BE2C (cell line): Measurements from ENCODE around the gene FOXN3.

Experiments
- DNase-seq: peaks from one replicate; pipeline ENCODE4 v3.0.0-alpha.2; 2020
- H3K27me3 ChIP-seq: fragments of 250-450 bp; sonication (Bioruptor Pico); 2 replicates; pipeline ENCODE4 v1.5.1; 2020; ENCODE audit warnings: mild to moderate bottlenecking
- H3K36me3 ChIP-seq: fragments of 250-450 bp; sonication (Bioruptor Pico); 2 replicates; pipeline ENCODE4 v1.5.1; 2020; ENCODE audit warnings: mild to moderate bottlenecking
- H3K4me1 ChIP-seq: fragments of 250-450 bp; sonication (Bioruptor Pico); 2 replicates; pipeline ENCODE4 v1.5.1; 2020
- H3K4me3 ChIP-seq: 2 replicates; pipeline ENCODE4 v1.5.1; 2011; ENCODE audit warnings: low read depth, low read length
- H3K9me3 ChIP-seq: fragments of 250-450 bp; sonication (Bioruptor Pico); 2 replicates; pipeline ENCODE4 v1.5.1; 2020
- CTCF ChIP-seq: IDR thresholded peaks from 2 replicates; pipeline ENCODE4 v1.5.1; 2012; ENCODE audit warnings: mild to moderate bottlenecking, low read depth, low read length

Gene FOXN3

GRCh38 chr14:89330236-89331002 lies 86.6 kb downstream of the FOXN3 start:
- Histone ChIP-seq H3K36me3 (no peaks in the 10 kb centered on the region), H3K4me1 (no peaks in the 10 kb centered on the region), H3K27me3 (no peaks in the 10 kb centered on the region), H3K9me3 (no peaks in the 10 kb centered on the region), H3K4me3 (no peak overlapping the region)
- DNase-seq = no peak
- no peak for TF ChIP-seq CTCF

GRCh38 chr14:89327771-89328212 lies 89.2 kb downstream of the FOXN3 start:
- H3K4me1 ChIP-seq = no peaks in the 10 kb centered on the region
- H3K27me3 ChIP-seq = no peaks in the 10 kb centered on the region
- H3K4me3 ChIP-seq = no peak overlapping the region
- no peaks in the 10 kb centered on the region for H3K36me3 ChIP-seq
- no peak for DNase-seq
- no peaks in the 10 kb centered on the region for H3K9me3 ChIP-seq
- no peak for TF ChIP-seq CTCF

GRCh38 chr14:89325959-89326358 lies 91.1 kb downstream of the FOXN3 start:
- no peaks in the 10 kb centered on the region for H3K27me3 ChIP-seq
- H3K9me3 ChIP-seq = no peaks in the 10 kb centered on the region
- H3K36me3 ChIP-seq = no peaks in the 10 kb centered on the region
- DNase-seq = no peak
- TF ChIP-seq CTCF = no peak
- H3K4me3 ChIP-seq = no peak overlapping the region
- H3K4me1 ChIP-seq = no peaks in the 10 kb centered on the region

- no peak for DNase-seq
- no peak for TF ChIP-seq CTCF
- Histone ChIP-seq H3K36me3 (no peaks in the 10 kb centered on the region), H3K27me3 (no peaks in the 10 kb centered on the region), H3K4me1 (no peaks in the 10 kb centered on the region), H3K9me3 (no peaks in the 10 kb centered on the region), H3K4me3 (no peak overlapping the region)
Measured at GRCh38 chr14:89325299-89325883, 91.6 kb downstream of the FOXN3 start.

GRCh38 chr14:89324501-89325298 lies 92.3 kb downstream of the FOXN3 start:
- Histone ChIP-seq H3K4me1 (no peaks in the 10 kb centered on the region), H3K27me3 (no peaks in the 10 kb centered on the region), H3K4me3 (no peak overlapping the region), H3K9me3 (no peaks in the 10 kb centered on the region), H3K36me3 (no peaks in the 10 kb centered on the region)
- no peak for TF ChIP-seq CTCF
- no peak for DNase-seq
